GM23338 (cell line): ENCODE measurements around the gene SAP130. TPM values are rescaled to one million over a fixed set of nuclear protein-coding genes. Genes with fewer than 3 reads are reported as not detected.

Experiments
- ATAC-seq: fragments of 200-7000 bp; cut with Tn5 transposase; 3 replicates; pipeline ENCODE4 v1.9.1; 2020
- DNase-seq: peaks from one replicate; pipeline ENCODE4 v3.0.0-alpha.2; 2015; ENCODE audit warnings: low spot score
- H2AFZ ChIP-seq: fragments of 200-600 bp; sonication (generic); 2 replicates; pipeline ENCODE4 v1.8.0; 2016; ENCODE audit warnings: antibody characterized with exemption, mild to moderate bottlenecking, moderate library complexity
- H3F3A ChIP-seq: fragments of 200-600 bp; sonication (generic); replicated peaks from 2 replicates; pipeline ENCODE4 v1.8.0; 2017; ENCODE audit warnings: antibody characterized with exemption, mixed run types, low read depth
- H3K27ac ChIP-seq: fragments of 200-600 bp; sonication (generic); 2 replicates; pipeline ENCODE4 v1.6.1; 2016; ENCODE audit warnings: low read depth
- H3K27me3 ChIP-seq: fragments of 200-600 bp; sonication (generic); 2 replicates; pipeline ENCODE4 v1.8.0; 2016; ENCODE audit warnings: mild to moderate bottlenecking, mixed run types, moderate library complexity; ENCODE audit not compliant: insufficient read depth
- H3K36me3 ChIP-seq: fragments of 200-600 bp; sonication (generic); 2 replicates; pipeline ENCODE4 v1.8.0; 2016; ENCODE audit warnings: mild to moderate bottlenecking; ENCODE audit not compliant: insufficient read depth
- H3K4me1 ChIP-seq: fragments of 200-600 bp; sonication (generic); 2 replicates; pipeline ENCODE4 v1.8.0; 2016; ENCODE audit warnings: mild to moderate bottlenecking, moderate library complexity; ENCODE audit not compliant: insufficient read depth
- H3K4me2 ChIP-seq: fragments of 200-600 bp; sonication (generic); 2 replicates; pipeline ENCODE4 v1.7.1; 2017; ENCODE audit warnings: mixed run types
- H3K4me3 ChIP-seq: fragments of 200-600 bp; sonication (generic); 2 replicates; pipeline ENCODE4 v1.6.1; 2016; ENCODE audit warnings: mixed run types
- H3K79me2 ChIP-seq: fragments of 200-600 bp; sonication (generic); replicated peaks from 2 replicates; pipeline ENCODE4 v1.8.0; 2017; ENCODE audit warnings: mild to moderate bottlenecking; ENCODE audit not compliant: insufficient read depth
- H3K9me2 ChIP-seq: fragments of 200-600 bp; sonication (generic); 2 replicates; pipeline ENCODE4 v1.8.0; 2017; ENCODE audit not compliant: insufficient read depth
- H4K20me1 ChIP-seq: fragments of 200-600 bp; sonication (generic); replicated peaks from 2 replicates; pipeline ENCODE4 v1.8.0; 2017; ENCODE audit warnings: mild to moderate bottlenecking; ENCODE audit not compliant: insufficient read depth
- H3K27ac Mint-ChIP-seq: 2 replicates; pipeline ENCODE4 v1.8.0; 2020; ENCODE audit warnings: inconsistent platforms, mild to moderate bottlenecking, moderate library complexity, mixed read lengths
- H3K27me3 Mint-ChIP-seq: 3 replicates; pipeline ENCODE4 v1.8.0; 2022; ENCODE audit warnings: low read depth, mild to moderate bottlenecking, moderate library complexity, mixed read lengths, inconsistent platforms; ENCODE audit not compliant: insufficient read depth, poor library complexity
- H3K36me3 Mint-ChIP-seq: 3 replicates; pipeline ENCODE4 v1.8.0; 2021; ENCODE audit warnings: low read depth, mild to moderate bottlenecking, inconsistent platforms, moderate library complexity, mixed read lengths
- H3K4me1 Mint-ChIP-seq: 3 replicates; pipeline ENCODE4 v1.8.0; 2020; ENCODE audit warnings: mild to moderate bottlenecking, inconsistent platforms, mixed read lengths
- H3K4me3 Mint-ChIP-seq: 3 replicates; pipeline ENCODE4 v1.8.0; 2021; ENCODE audit warnings: moderate library complexity, mild to moderate bottlenecking, inconsistent platforms, mixed read lengths
- H3K9me3 Mint-ChIP-seq: 3 replicates; pipeline ENCODE4 v1.8.0; 2020; ENCODE audit warnings: moderate library complexity, mild to moderate bottlenecking, inconsistent platforms, mixed read lengths
- CREB1 ChIP-seq: fragments of 250-450 bp; sonication (Bioruptor Pico); IDR thresholded peaks from 2 replicates; pipeline ENCODE4 v1.5.0; 2020; ENCODE audit warnings: low read depth, mild to moderate bottlenecking, moderate library complexity
- EZH2 ChIP-seq: fragments of 200-600 bp; sonication (generic); IDR thresholded peaks from one replicate; pipeline ENCODE4 v1.8.0; 2017; ENCODE audit warnings: antibody characterized with exemption, mild to moderate bottlenecking, low read depth; ENCODE audit not compliant: unreplicated experiment
- EZH2phosphoT487 ChIP-seq: fragments of 200-600 bp; sonication (generic); IDR thresholded peaks from one replicate; pipeline ENCODE4 v1.8.1; 2018; ENCODE audit warnings: antibody characterized with exemption; ENCODE audit not compliant: unreplicated experiment
- JUNB ChIP-seq: IDR thresholded peaks from one replicate; pipeline ENCODE4 v1.6.1; 2016; ENCODE audit warnings: antibody characterized with exemption; ENCODE audit not compliant: unreplicated experiment
- NANOG ChIP-seq: IDR thresholded peaks from 2 replicates; pipeline ENCODE4 v1.6.1; 2016; ENCODE audit warnings: antibody characterized with exemption, borderline replicate concordance
- POLR2AphosphoS5 ChIP-seq: IDR thresholded peaks from 2 replicates; pipeline ENCODE4 v1.6.1; 2016; ENCODE audit warnings: antibody characterized with exemption, low read depth
- STAT1 ChIP-seq: IDR thresholded peaks from one replicate; pipeline ENCODE4 v1.6.1; 2016; ENCODE audit warnings: antibody characterized with exemption; ENCODE audit not compliant: unreplicated experiment
- ZNF114 ChIP-seq: fragments of 250-450 bp; sonication (Bioruptor Pico); IDR thresholded peaks from 2 replicates; pipeline ENCODE4 v1.5.0; 2020; ENCODE audit warnings: mild to moderate bottlenecking, moderate library complexity
- ZNF331 ChIP-seq: fragments of 250-450 bp; sonication (Bioruptor Pico); IDR thresholded peaks from 2 replicates; pipeline ENCODE4 v1.5.0; 2020; ENCODE audit warnings: low read depth, mild to moderate bottlenecking, moderate library complexity
- polyA plus RNA-seq: library from polyadenylated mRNA; unstranded; fragments of >200 nt; fragmentation: Nextera tagmentation; extraction: Ambion mirVana; gene quantifications from 2 replicates; pipeline ENCODE4 v1.2.1, GENCODE V29; 2016
- total RNA-seq: library from RNA; depleted of rRNA; stranded (reverse); fragments of >200 nt; shearing (Covaris generic); gene quantifications from 2 replicates; pipeline ENCODE4 v1.2.3, GENCODE V29; 2014
- TF ChIP-seq, protein P1 (sequence below), 2 experiments: fragments of 200-600 bp in 1 of 2; sonication (generic) in 1 of 2; conservative IDR thresholded peaks; 2 replicates each; pipeline versions ENCODE4 v1.5.1 to v1.6.1; 2016 to 2017; ENCODE audit warnings: antibody characterized with exemption in 2 of 2, low read depth in 2 of 2, mild to moderate bottlenecking in 2 of 2, moderate library complexity in 1 of 2
- TF ChIP-seq, protein P2 (sequence below): IDR thresholded peaks from one replicate; pipeline ENCODE4 v1.6.1; 2018; ENCODE audit warnings: antibody characterized with exemption; ENCODE audit not compliant: unreplicated experiment
- TF ChIP-seq, protein P3 (sequence below): fragments of 250-450 bp; sonication (Bioruptor Pico); IDR thresholded peaks from 2 replicates; pipeline ENCODE4 v1.5.0; 2020; ENCODE audit warnings: mild to moderate bottlenecking, moderate library complexity
- TF ChIP-seq, protein P4 (sequence below): IDR thresholded peaks from 2 replicates; pipeline ENCODE4 v1.6.1; 2016; ENCODE audit warnings: antibody characterized with exemption

Gene SAP130
- total and polyA plus RNA-seq, 2 experiments from 2014 or later: 19.5 to 35.1 TPM

DNA sequence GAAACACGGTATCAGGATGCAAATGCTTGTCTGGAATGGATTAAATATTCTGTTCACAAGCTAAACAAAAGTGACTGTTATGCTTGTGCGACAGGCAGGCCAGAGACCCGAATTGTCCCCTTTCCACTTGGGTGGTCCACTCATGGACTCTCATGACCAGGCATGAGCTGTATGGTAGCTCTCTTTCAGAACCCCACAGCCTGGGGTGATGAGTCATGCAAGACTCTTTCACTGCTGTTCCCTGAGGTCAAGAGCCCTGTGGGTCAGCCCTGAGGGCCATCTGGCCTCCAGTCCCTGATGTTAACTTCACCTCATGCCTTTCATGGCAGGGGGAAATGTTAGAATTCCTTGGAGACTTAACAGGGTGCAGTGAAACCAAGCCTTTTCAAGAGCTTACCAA, 13.7 kb upstream of the SAP130 start:
- H3K9me3 Mint-ChIP-seq: peaks cover 63% of the 10 kb centered on the region
- no peak overlapping the region for H3K4me2 ChIP-seq
- DNase-seq (no peak), ATAC-seq (no peak)
- H2AFZ ChIP-seq: no peak overlapping the region
- H3K4me1 ChIP-seq: no peaks in the 10 kb centered on the region
- H3K27me3 ChIP-seq: no peaks in the 10 kb centered on the region
- H3K9me2 ChIP-seq: no peaks in the 10 kb centered on the region
- H3K36me3 ChIP-seq: peaks cover 7% of the 10 kb centered on the region; the same call in 1 of the 2 replicates
- H4K20me1 ChIP-seq: no peaks in the 10 kb centered on the region
- no peak overlapping the region for H3K27ac Mint-ChIP-seq
- H3K4me1 Mint-ChIP-seq: no peaks in the 10 kb centered on the region
- no peak overlapping the region for H3K4me3 ChIP-seq
- TF ChIP-seq POLR2AphosphoS5 (no peak), ZNF114 (CRISPR knock-in tag) (no peak), EZH2phosphoT487 (no peak), NANOG (no peak), EZH2 (no peak), STAT1 (no peak), CREB1 (CRISPR knock-in tag) (no peak), ZNF331 (CRISPR knock-in tag) (no peak), JUNB (no peak)
- TF ChIP-seq, protein P1, sequence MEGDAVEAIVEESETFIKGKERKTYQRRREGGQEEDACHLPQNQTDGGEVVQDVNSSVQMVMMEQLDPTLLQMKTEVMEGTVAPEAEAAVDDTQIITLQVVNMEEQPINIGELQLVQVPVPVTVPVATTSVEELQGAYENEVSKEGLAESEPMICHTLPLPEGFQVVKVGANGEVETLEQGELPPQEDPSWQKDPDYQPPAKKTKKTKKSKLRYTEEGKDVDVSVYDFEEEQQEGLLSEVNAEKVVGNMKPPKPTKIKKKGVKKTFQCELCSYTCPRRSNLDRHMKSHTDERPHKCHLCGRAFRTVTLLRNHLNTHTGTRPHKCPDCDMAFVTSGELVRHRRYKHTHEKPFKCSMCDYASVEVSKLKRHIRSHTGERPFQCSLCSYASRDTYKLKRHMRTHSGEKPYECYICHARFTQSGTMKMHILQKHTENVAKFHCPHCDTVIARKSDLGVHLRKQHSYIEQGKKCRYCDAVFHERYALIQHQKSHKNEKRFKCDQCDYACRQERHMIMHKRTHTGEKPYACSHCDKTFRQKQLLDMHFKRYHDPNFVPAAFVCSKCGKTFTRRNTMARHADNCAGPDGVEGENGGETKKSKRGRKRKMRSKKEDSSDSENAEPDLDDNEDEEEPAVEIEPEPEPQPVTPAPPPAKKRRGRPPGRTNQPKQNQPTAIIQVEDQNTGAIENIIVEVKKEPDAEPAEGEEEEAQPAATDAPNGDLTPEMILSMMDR (conservative IDR thresholded peaks at IDR 0.05; ENCODE audit: low read depth in 2 of 2): no peak
- TF ChIP-seq, protein P2, sequence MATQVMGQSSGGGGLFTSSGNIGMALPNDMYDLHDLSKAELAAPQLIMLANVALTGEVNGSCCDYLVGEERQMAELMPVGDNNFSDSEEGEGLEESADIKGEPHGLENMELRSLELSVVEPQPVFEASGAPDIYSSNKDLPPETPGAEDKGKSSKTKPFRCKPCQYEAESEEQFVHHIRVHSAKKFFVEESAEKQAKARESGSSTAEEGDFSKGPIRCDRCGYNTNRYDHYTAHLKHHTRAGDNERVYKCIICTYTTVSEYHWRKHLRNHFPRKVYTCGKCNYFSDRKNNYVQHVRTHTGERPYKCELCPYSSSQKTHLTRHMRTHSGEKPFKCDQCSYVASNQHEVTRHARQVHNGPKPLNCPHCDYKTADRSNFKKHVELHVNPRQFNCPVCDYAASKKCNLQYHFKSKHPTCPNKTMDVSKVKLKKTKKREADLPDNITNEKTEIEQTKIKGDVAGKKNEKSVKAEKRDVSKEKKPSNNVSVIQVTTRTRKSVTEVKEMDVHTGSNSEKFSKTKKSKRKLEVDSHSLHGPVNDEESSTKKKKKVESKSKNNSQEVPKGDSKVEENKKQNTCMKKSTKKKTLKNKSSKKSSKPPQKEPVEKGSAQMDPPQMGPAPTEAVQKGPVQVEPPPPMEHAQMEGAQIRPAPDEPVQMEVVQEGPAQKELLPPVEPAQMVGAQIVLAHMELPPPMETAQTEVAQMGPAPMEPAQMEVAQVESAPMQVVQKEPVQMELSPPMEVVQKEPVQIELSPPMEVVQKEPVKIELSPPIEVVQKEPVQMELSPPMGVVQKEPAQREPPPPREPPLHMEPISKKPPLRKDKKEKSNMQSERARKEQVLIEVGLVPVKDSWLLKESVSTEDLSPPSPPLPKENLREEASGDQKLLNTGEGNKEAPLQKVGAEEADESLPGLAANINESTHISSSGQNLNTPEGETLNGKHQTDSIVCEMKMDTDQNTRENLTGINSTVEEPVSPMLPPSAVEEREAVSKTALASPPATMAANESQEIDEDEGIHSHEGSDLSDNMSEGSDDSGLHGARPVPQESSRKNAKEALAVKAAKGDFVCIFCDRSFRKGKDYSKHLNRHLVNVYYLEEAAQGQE: no peak
- TF ChIP-seq, protein P3, sequence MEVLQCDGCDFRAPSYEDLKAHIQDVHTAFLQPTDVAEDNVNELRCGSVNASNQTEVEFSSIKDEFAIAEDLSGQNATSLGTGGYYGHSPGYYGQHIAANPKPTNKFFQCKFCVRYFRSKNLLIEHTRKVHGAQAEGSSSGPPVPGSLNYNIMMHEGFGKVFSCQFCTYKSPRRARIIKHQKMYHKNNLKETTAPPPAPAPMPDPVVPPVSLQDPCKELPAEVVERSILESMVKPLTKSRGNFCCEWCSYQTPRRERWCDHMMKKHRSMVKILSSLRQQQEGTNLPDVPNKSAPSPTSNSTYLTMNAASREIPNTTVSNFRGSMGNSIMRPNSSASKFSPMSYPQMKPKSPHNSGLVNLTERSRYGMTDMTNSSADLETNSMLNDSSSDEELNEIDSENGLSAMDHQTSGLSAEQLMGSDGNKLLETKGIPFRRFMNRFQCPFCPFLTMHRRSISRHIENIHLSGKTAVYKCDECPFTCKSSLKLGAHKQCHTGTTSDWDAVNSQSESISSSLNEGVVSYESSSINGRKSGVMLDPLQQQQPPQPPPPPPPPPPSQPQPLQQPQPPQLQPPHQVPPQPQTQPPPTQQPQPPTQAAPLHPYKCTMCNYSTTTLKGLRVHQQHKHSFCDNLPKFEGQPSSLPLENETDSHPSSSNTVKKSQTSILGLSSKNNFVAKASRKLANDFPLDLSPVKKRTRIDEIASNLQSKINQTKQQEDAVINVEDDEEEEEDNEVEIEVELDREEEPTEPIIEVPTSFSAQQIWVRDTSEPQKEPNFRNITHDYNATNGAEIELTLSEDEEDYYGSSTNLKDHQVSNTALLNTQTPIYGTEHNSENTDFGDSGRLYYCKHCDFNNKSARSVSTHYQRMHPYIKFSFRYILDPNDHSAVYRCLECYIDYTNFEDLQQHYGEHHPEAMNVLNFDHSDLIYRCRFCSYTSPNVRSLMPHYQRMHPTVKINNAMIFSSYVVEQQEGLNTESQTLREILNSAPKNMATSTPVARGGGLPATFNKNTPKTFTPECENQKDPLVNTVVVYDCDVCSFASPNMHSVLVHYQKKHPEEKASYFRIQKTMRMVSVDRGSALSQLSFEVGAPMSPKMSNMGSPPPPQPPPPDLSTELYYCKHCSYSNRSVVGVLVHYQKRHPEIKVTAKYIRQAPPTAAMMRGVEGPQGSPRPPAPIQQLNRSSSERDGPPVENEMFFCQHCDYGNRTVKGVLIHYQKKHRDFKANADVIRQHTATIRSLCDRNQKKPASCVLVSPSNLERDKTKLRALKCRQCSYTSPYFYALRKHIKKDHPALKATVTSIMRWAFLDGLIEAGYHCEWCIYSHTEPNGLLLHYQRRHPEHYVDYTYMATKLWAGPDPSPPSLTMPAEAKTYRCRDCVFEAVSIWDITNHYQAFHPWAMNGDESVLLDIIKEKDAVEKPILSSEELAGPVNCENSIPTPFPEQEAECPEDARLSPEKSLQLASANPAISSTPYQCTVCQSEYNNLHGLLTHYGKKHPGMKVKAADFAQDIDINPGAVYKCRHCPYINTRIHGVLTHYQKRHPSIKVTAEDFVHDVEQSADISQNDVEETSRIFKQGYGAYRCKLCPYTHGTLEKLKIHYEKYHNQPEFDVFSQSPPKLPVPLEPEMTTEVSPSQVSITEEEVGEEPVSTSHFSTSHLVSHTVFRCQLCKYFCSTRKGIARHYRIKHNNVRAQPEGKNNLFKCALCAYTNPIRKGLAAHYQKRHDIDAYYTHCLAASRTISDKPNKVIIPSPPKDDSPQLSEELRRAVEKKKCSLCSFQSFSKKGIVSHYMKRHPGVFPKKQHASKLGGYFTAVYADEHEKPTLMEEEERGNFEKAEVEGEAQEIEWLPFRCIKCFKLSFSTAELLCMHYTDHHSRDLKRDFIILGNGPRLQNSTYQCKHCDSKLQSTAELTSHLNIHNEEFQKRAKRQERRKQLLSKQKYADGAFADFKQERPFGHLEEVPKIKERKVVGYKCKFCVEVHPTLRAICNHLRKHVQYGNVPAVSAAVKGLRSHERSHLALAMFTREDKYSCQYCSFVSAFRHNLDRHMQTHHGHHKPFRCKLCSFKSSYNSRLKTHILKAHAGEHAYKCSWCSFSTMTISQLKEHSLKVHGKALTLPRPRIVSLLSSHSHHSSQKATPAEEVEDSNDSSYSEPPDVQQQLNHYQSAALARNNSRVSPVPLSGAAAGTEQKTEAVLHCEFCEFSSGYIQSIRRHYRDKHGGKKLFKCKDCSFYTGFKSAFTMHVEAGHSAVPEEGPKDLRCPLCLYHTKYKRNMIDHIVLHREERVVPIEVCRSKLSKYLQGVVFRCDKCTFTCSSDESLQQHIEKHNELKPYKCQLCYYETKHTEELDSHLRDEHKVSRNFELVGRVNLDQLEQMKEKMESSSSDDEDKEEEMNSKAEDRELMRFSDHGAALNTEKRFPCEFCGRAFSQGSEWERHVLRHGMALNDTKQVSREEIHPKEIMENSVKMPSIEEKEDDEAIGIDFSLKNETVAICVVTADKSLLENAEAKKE (CRISPR knock-in tag): no peak
- TF ChIP-seq, protein P4, sequence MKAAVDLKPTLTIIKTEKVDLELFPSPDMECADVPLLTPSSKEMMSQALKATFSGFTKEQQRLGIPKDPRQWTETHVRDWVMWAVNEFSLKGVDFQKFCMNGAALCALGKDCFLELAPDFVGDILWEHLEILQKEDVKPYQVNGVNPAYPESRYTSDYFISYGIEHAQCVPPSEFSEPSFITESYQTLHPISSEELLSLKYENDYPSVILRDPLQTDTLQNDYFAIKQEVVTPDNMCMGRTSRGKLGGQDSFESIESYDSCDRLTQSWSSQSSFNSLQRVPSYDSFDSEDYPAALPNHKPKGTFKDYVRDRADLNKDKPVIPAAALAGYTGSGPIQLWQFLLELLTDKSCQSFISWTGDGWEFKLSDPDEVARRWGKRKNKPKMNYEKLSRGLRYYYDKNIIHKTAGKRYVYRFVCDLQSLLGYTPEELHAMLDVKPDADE: no peak
- H3K4me3 Mint-ChIP-seq: no peak overlapping the region
- H3K79me2 ChIP-seq: no peaks in the 10 kb centered on the region
- H3K27me3 Mint-ChIP-seq: peaks cover 1% of the 10 kb centered on the region
- H3F3A ChIP-seq: no peaks in the 10 kb centered on the region
- peaks cover 22% of the 10 kb centered on the region for H3K36me3 Mint-ChIP-seq
- no peak overlapping the region for H3K27ac ChIP-seq
